Calu3 (cell line): ENCODE results near the gene NTNG2. TPM values are rescaled to one million over a fixed set of nuclear protein-coding genes. Genes with fewer than 3 reads are reported as not detected.
A peak's percentile ranks its signal among the peaks of the same experiment; 100 is the strongest.

Experiments
- BruUV-seq: library from RNA; stranded (reverse); fragments of 400-500 nt; replicated peaks from 2 replicates; lab custom pipeline; 2021; lab: Mats Ljungman, UMichigan
- CTCF ChIA-PET: fragments of 300-600 bp; sonication (Branson Sonifier 250); formaldehyde crosslinking; loops from one replicate; lab custom pipeline; 2022; ENCODE audit warnings: antibody characterized with exemption; lab: Charles Lee
- DNase-seq: peaks from one replicate; pipeline ENCODE4 v3.0.0; 2022
- H3K27ac Mint-ChIP-seq: one replicate; pipeline ENCODE4 v1.8.0; 2022; ENCODE audit warnings: mixed read lengths; ENCODE audit not compliant: unreplicated experiment
- H3K27me3 Mint-ChIP-seq: one replicate; pipeline ENCODE4 v1.8.0; 2022; ENCODE audit warnings: mixed read lengths; ENCODE audit not compliant: unreplicated experiment
- H3K36me3 Mint-ChIP-seq: one replicate; pipeline ENCODE4 v1.8.0; 2022; ENCODE audit warnings: mild to moderate bottlenecking, moderate library complexity, mixed read lengths; ENCODE audit not compliant: insufficient read depth, unreplicated experiment
- H3K4me1 Mint-ChIP-seq: one replicate; pipeline ENCODE4 v1.8.0; 2022; ENCODE audit warnings: mild to moderate bottlenecking, low read depth, mixed read lengths; ENCODE audit not compliant: unreplicated experiment
- H3K4me3 Mint-ChIP-seq: one replicate; pipeline ENCODE4 v1.8.0; 2022; ENCODE audit warnings: mild to moderate bottlenecking, low read depth, moderate library complexity, mixed read lengths; ENCODE audit not compliant: unreplicated experiment
- H3K9me3 Mint-ChIP-seq: one replicate; pipeline ENCODE4 v1.8.0; 2022; ENCODE audit warnings: low read depth, mixed read lengths; ENCODE audit not compliant: unreplicated experiment
- intact Hi-C: fragments of 100-400 bp; cut with micrococcal nuclease; formaldehyde crosslinking; loops from one replicate; pipeline ENCODE4 v1.10.0; 2022; ENCODE audit not compliant: unreplicated experiment
- total RNA-seq: library from RNA; stranded (reverse); gene quantifications from 2 replicates; pipeline ENCODE4 v1.2.3, GENCODE V29; 2022
- TF ChIP-seq, protein P1 (sequence below): fragments of 200-600 bp; IDR thresholded peaks from one replicate; pipeline ENCODE4 v1.8.0; 2022; ENCODE audit warnings: antibody characterized with exemption; ENCODE audit not compliant: unreplicated experiment

Gene NTNG2
- total RNA-seq, 1 experiment from 2014 or later = not detected

DNA sequence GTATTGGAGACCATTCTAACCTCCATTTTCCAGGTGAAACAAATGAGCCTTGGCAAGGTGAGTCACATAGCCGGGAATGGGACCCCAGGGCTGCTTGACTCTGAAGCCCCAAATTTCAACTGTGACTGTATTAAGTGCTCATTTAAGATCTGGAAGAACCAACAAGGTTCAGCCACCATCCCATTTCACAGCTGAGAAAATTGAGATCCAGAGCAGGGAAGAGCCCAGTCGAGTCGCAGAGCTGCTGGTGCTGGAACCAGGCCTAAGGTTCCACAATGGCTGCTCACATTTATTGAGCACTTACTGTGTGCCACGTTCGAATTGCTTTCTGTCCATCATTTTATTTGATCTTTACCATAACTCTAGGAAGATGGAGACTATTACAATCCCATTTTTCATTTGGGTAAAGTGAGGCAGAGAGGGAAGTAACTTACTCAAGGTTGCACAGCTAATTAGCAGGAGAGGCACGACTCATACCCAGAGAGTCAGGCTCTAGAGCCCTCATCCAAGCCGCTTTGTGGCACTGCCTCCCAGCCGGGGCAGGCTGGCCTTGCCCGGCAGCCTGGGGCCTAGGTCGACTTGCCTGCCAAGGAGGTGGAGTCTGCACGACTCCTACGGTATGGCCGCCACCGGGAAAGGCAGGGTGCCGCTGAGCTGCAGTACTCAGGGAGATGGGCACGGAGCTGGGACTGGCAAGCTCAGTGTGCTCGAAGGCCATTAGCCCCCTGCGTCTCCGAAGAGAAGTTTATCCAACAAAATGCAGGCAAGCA lies 4.3 kb upstream of the NTNG2 start:
- CTCF ChIA-PET = interaction anchor here (0.5 kb wide), 1 partner anchor 288 kb away, joined by 3 read pairs; no protein-coding TSS in a partner anchor
- BruUV-seq = no TSS peak
- Mint-ChIP-seq H3K27me3 (peaks cover 94% of the 10 kb centered on the region), H3K4me1 (peaks cover 7% of the 10 kb centered on the region), H3K4me3 (no peak overlapping the region), H3K27ac (no peak overlapping the region), H3K9me3 (no peaks in the 10 kb centered on the region), H3K36me3 (no peaks in the 10 kb centered on the region)
- TF ChIP-seq, protein P1, sequence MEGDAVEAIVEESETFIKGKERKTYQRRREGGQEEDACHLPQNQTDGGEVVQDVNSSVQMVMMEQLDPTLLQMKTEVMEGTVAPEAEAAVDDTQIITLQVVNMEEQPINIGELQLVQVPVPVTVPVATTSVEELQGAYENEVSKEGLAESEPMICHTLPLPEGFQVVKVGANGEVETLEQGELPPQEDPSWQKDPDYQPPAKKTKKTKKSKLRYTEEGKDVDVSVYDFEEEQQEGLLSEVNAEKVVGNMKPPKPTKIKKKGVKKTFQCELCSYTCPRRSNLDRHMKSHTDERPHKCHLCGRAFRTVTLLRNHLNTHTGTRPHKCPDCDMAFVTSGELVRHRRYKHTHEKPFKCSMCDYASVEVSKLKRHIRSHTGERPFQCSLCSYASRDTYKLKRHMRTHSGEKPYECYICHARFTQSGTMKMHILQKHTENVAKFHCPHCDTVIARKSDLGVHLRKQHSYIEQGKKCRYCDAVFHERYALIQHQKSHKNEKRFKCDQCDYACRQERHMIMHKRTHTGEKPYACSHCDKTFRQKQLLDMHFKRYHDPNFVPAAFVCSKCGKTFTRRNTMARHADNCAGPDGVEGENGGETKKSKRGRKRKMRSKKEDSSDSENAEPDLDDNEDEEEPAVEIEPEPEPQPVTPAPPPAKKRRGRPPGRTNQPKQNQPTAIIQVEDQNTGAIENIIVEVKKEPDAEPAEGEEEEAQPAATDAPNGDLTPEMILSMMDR = no peak
- no peak for DNase-seq
- intact Hi-C loops = no loop called here

DNA sequence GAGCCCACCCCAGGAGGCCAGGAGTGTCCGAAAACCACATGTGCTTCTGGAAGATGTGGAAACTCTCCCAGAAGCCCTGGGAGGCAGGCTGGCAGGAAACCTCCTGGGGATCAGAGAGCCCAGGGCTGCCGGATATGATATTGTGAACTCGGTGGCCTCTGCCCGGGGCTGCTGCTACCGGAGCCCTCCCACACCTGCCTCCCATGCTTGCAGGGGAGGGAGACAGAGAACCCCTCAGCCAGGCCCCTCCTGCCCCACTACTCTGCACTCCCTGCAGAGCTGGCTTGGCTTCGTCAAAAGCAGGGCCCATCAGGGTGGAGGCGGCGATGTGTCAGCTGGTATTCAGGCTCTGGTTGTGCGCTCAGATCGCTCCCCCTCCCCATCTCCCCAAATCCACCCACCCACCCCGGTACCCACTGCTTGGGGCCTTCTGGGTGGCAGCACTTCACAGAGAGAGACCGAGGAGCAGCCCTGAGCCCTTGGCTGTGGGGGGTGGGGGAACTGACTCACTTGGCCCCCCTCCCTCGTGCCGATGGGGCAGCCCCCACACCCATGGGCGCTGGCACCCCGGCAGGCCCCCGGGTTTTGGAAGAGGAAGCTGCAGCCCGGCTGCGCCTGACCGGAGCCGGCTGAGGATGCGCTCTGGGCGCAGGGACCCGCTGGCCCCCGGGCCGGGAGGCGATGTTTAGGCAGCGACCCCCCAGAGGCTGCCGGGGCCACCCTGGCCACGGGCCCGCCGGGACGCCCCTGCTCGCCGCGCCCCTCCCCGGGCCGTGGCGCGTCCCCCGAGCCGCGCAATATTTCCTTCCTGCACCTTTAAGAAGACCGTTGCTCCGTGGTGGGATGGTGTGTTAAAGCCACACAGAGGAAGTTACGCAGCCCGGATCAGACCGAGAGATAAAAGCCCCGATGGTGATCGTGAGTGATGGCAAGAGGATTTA lies 786 bp upstream of the NTNG2 start:
- CTCF ChIA-PET = no interaction called here
- TF ChIP-seq, protein P1 = no peak
- Mint-ChIP-seq H3K4me1 (peaks cover 14% of the 10 kb centered on the region), H3K27ac (no peak overlapping the region), H3K4me3 (peak overlapping the region; percentile 60), H3K36me3 (no peaks in the 10 kb centered on the region), H3K27me3 (peaks cover 91% of the 10 kb centered on the region), H3K9me3 (no peaks in the 10 kb centered on the region)
- intact Hi-C loops = no loop called here
- BruUV-seq = no TSS peak
- no peak for DNase-seq

DNA sequence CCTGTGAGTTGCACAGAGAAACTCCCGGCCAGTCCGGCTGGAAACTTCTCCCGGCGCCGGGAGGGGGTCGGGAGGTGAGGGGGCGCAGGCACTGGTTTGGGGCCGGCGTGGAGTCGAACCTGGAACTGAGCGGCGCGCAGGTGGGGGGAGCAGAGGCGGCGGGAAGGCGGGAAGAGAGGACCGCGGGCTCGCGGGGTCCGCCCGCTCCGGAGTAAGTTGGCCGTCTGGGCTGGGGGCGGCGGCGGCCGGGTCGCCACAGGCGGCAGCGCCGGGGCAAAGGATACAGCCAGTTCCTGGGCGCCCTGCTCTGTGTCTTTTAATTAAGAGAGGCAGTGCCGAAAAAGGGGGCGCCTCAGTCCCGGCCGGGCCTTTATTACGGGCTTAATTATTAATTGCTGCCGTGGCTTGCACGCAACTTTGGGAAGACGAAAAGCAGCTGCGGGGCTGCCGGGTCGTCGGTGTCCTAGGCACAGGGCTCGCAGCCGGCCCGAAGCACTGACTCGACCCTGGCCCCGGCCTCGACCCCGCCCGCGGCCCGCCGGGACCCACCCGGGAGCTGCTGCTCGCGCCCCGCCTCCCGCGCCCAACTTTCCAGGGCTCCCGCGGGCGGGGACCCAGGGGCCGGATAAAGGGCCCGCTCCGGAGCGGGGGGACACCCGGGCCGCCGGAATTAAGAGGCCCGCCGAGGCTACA lies 1.1 kb downstream of the NTNG2 start:
- peak overlapping the region; percentile 56 for H3K4me3 Mint-ChIP-seq
- no peaks in the 10 kb centered on the region for H3K36me3 Mint-ChIP-seq
- TF ChIP-seq, protein P1 = no peak
- CTCF ChIA-PET = no interaction called here
- intact Hi-C loops = no loop called here
- no peaks in the 10 kb centered on the region for H3K9me3 Mint-ChIP-seq
- no peak for DNase-seq
- no peak overlapping the region for H3K27ac Mint-ChIP-seq
- H3K27me3 Mint-ChIP-seq = peaks cover 97% of the 10 kb centered on the region
- peaks cover 14% of the 10 kb centered on the region for H3K4me1 Mint-ChIP-seq
- no TSS peak for BruUV-seq

DNA sequence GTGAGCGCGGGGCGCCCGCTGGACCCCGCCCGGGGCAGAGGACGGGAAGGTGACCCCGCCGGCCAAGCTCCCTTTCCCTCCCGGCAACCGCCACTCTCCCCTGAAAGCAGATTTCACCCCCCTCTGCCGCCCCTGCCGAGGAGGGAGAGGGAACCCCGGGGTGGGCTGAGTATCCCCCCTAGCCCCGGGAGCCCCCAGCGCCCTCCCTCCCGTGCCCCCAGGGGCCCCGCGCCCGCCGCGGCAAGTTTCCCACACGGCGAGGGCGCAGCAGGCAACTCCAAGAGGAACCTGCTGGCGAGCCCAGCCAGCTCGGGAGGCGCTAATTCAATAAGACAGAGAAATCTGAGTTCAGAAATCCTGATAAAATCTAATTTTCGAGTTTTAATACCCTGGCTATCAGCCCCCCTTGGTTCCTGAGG lies 1.6 kb downstream of the NTNG2 start:
- Mint-ChIP-seq H3K36me3 (no peaks in the 10 kb centered on the region), H3K4me3 (no peak overlapping the region), H3K4me1 (peaks cover 14% of the 10 kb centered on the region), H3K27me3 (peaks cover 97% of the 10 kb centered on the region), H3K9me3 (no peaks in the 10 kb centered on the region), H3K27ac (no peak overlapping the region)
- CTCF ChIA-PET = no interaction called here
- DNase-seq = no peak
- intact Hi-C loops = no loop called here
- TF ChIP-seq, protein P1 = no peak
- BruUV-seq = no TSS peak
